MM.1S (cell line): ENCODE data around the gene GSG1L.

Source experiments
- DNase-seq: peaks from one replicate; pipeline ENCODE4 v3.0.0-alpha.2; 2015
- H2AFZ ChIP-seq: fragments of 300-600 bp; sonication (generic); 2 replicates; pipeline ENCODE4 v1.6.0; 2016; ENCODE audit warnings: antibody characterized with exemption, low read length
- H3F3A ChIP-seq: fragments of 300-600 bp; sonication (generic); 2 replicates; pipeline ENCODE4 v1.6.1; 2016; ENCODE audit warnings: mild to moderate bottlenecking, antibody characterized with exemption, low read length, moderate library complexity, mixed read lengths; ENCODE audit not compliant: insufficient read depth
- H3K27ac ChIP-seq: fragments of 300-600 bp; sonication (generic); 2 replicates; pipeline ENCODE4 v1.5.1; 2016; ENCODE audit warnings: mild to moderate bottlenecking, low read length
- H3K27me3 ChIP-seq: fragments of 300-600 bp; sonication (generic); replicated peaks from 2 replicates; pipeline ENCODE4 v1.6.0; 2016; ENCODE audit warnings: low read length; ENCODE audit not compliant: insufficient read depth
- H3K36me3 ChIP-seq: fragments of 300-600 bp; sonication (generic); replicated peaks from 2 replicates; pipeline ENCODE4 v1.6.1; 2016; ENCODE audit warnings: mild to moderate bottlenecking, low read length, mixed read lengths; ENCODE audit not compliant: insufficient read depth
- H3K4me1 ChIP-seq: fragments of 300-600 bp; sonication (generic); 2 replicates; pipeline ENCODE4 v1.6.1; 2016; ENCODE audit warnings: low read length, mixed read lengths
- H3K4me2 ChIP-seq: fragments of 300-600 bp; sonication (generic); 2 replicates; pipeline ENCODE4 v1.6.0; 2016; ENCODE audit warnings: low read depth, low read length
- H3K4me3 ChIP-seq: fragments of 300-600 bp; sonication (generic); 2 replicates; pipeline ENCODE4 v1.5.1; 2016; ENCODE audit warnings: low read length, mixed read lengths
- H3K79me2 ChIP-seq: fragments of 300-600 bp; sonication (generic); 2 replicates; pipeline ENCODE4 v1.6.1; 2016; ENCODE audit warnings: mixed run types, low read length, mixed read lengths
- H3K9ac ChIP-seq: fragments of 300-600 bp; sonication (generic); 2 replicates; pipeline ENCODE4 v1.6.1; 2016; ENCODE audit warnings: low read length, mixed read lengths
- H3K9me2 ChIP-seq: fragments of 300-600 bp; sonication (generic); replicated peaks from 2 replicates; pipeline ENCODE4 v1.6.1; 2016; ENCODE audit warnings: mild to moderate bottlenecking, low read length, mixed read lengths; ENCODE audit not compliant: insufficient read depth
- H3K9me3 ChIP-seq: fragments of 300-600 bp; sonication (generic); replicated peaks from 2 replicates; pipeline ENCODE4 v1.6.1; 2016; ENCODE audit warnings: mild to moderate bottlenecking, low read length, mixed read lengths; ENCODE audit not compliant: insufficient read depth
- H4K20me1 ChIP-seq: fragments of 300-600 bp; sonication (generic); 2 replicates; pipeline ENCODE4 v1.6.1; 2016; ENCODE audit warnings: mild to moderate bottlenecking, low read length, moderate library complexity, mixed read lengths; ENCODE audit not compliant: insufficient read depth
- CTCF ChIP-seq: fragments of 300-600 bp; sonication (generic); IDR thresholded peaks from 2 replicates; pipeline ENCODE4 v1.5.1; 2016; ENCODE audit warnings: antibody characterized with exemption, low read length, mixed read lengths
- EZH2 ChIP-seq: fragments of 300-600 bp; sonication (generic); optimal IDR thresholded peaks from 2 replicates; pipeline ENCODE3; 2017; ENCODE audit warnings: low read depth, mild to moderate bottlenecking, antibody characterized with exemption, low read length, mixed read lengths
- EZH2phosphoT487 ChIP-seq: fragments of 300-600 bp; sonication (generic); IDR thresholded peaks from 2 replicates; pipeline ENCODE4 v1.6.1; 2018; ENCODE audit warnings: antibody characterized with exemption, low read length

The GSG1L gene

DNA sequence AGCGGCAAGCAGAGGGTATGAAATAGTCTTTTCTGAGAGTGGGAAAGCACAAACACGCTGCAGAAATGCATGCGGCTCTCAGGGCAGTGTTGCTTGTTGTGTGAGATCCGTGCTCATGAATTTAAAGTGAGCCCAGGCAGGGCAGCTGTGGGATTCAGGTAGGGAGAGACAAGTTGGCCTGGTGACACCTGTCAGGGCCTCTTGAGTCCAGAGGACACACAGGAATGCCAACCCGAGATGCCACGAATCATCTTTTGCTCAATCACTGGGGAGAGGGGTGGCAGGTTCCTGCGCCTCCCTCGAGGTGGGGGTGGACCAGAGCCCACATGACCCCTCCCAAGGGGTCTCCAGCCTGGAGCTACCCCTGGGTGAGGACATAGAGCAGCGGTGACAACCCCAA, 211.9 kb downstream of the GSG1L start:
- Histone ChIP-seq H4K20me1 (no peaks in the 10 kb centered on the region), H3K9ac (no peak overlapping the region), H3K9me3 (no peaks in the 10 kb centered on the region), H3K4me1 (peaks cover 17% of the 10 kb centered on the region), H2AFZ (no peak overlapping the region), H3F3A (no peaks in the 10 kb centered on the region), H3K27ac (no peak overlapping the region), H3K9me2 (no peaks in the 10 kb centered on the region), H3K27me3 (no peaks in the 10 kb centered on the region), H3K4me2 (no peak overlapping the region), H3K36me3 (no peaks in the 10 kb centered on the region), H3K79me2 (no peaks in the 10 kb centered on the region), H3K4me3 (no peak overlapping the region)
- DNase-seq = no peak
- TF ChIP-seq CTCF (no peak), EZH2phosphoT487 (no peak), EZH2 (no peak)

- H3K9ac ChIP-seq = no peak overlapping the region
- no peak overlapping the region for H2AFZ ChIP-seq
- TF ChIP-seq EZH2phosphoT487 = no peak
- no peak for TF ChIP-seq CTCF
- no peak for TF ChIP-seq EZH2
- H3K9me2 ChIP-seq = no peaks in the 10 kb centered on the region
- H3K27ac ChIP-seq = no peak overlapping the region
- H3K79me2 ChIP-seq = no peaks in the 10 kb centered on the region
- no peaks in the 10 kb centered on the region for H3K36me3 ChIP-seq
- H3F3A ChIP-seq = no peaks in the 10 kb centered on the region
- H4K20me1 ChIP-seq = no peaks in the 10 kb centered on the region
- peaks cover 17% of the 10 kb centered on the region for H3K4me1 ChIP-seq
- no peak overlapping the region for H3K4me3 ChIP-seq
- H3K4me2 ChIP-seq = no peak overlapping the region
- no peaks in the 10 kb centered on the region for H3K27me3 ChIP-seq
- DNase-seq = no peak
- no peaks in the 10 kb centered on the region for H3K9me3 ChIP-seq
Measured at GRCh38 chr16:27849621-27850020, 213.9 kb downstream of the GSG1L start.

DNA sequence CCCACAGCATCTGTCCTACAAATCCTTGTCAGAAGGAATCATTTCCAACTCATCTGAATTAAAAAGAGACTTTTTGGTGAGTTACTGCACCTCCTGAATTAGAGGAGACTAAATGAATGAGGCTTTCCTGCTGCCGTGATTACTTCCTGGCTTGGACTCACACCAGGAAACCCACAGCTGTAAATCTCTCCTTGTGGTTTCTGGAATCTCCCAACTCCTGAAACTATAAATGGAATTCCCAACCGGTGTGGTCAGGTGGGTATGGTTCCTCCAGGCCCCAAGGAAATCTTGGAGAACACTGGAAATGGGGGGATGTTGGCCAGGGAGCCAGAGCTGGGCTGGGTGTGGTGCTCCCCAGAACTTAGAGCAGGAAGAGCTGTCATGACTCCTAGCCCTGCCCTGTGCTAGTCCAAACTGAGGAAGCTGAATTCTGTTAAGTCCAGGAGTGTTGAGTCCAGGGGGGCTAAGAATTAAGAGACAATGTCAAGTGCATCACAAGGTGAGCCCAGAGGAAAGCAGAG, 216.4 kb downstream of the GSG1L start:
- Histone ChIP-seq H3K4me2 (no peak overlapping the region), H2AFZ (no peak overlapping the region), H3K36me3 (no peaks in the 10 kb centered on the region), H3K9me3 (no peaks in the 10 kb centered on the region), H3F3A (no peaks in the 10 kb centered on the region), H4K20me1 (no peaks in the 10 kb centered on the region), H3K4me1 (no peaks in the 10 kb centered on the region), H3K4me3 (no peak overlapping the region), H3K27me3 (no peaks in the 10 kb centered on the region), H3K27ac (no peak overlapping the region), H3K9ac (no peak overlapping the region), H3K9me2 (no peaks in the 10 kb centered on the region), H3K79me2 (no peaks in the 10 kb centered on the region)
- no peak for DNase-seq
- no peak for TF ChIP-seq CTCF
- no peak for TF ChIP-seq EZH2phosphoT487
